Urinary bladder (tissue), 4 donors: ENCODE measurements around the gene GATA3. TPM values are rescaled to one million over a fixed set of nuclear protein-coding genes. Genes with fewer than 3 reads are reported as not detected.

Experiments used
- DNase-seq: peaks from one replicate; pipeline ENCODE4 v3.0.0-alpha.2; 2015; ENCODE audit errors: extremely low spot score
- H3K27ac ChIP-seq: one replicate; pipeline ENCODE4 v1.5.1; 2013; ENCODE audit warnings: low read depth, mild to moderate bottlenecking, moderate library complexity
- H3K36me3 ChIP-seq: one replicate; pipeline ENCODE4 v1.6.1; 2013; ENCODE audit warnings: mild to moderate bottlenecking, moderate library complexity; ENCODE audit not compliant: insufficient read depth
- H3K4me1 ChIP-seq: one replicate; pipeline ENCODE4 v1.6.1; 2013; ENCODE audit warnings: mild to moderate bottlenecking, moderate library complexity; ENCODE audit not compliant: insufficient read depth
- H3K4me3 ChIP-seq: one replicate; pipeline ENCODE4 v1.5.1; 2013; ENCODE audit warnings: low read depth, low read length
- WGBS: extraction: QIAGEN DNeasy Blood & Tissue Kit; methylation state at CpG from one replicate; pipeline ENCODE4 v1.1.7; 2013; 5-methylcytosine and 5-hydroxymethylcytosine counted together
- polyA plus RNA-seq: library from polyadenylated mRNA; stranded (reverse); fragments of 200-250 nt; gene quantifications from one replicate; pipeline ENCODE4 v1.2.3, GENCODE V29; 2013
- total RNA-seq: library from RNA; depleted of rRNA; stranded (reverse); fragments of >200 nt; gene quantifications from one replicate; pipeline ENCODE4 v1.2.3, GENCODE V29; 2014
- donor health status: healthy with polysubstance abuse.
- donor health status: healthy.

The GATA3 gene
- total and polyA plus RNA-seq, 2 donors, result 10.6 to 17.9 TPM

DNA sequence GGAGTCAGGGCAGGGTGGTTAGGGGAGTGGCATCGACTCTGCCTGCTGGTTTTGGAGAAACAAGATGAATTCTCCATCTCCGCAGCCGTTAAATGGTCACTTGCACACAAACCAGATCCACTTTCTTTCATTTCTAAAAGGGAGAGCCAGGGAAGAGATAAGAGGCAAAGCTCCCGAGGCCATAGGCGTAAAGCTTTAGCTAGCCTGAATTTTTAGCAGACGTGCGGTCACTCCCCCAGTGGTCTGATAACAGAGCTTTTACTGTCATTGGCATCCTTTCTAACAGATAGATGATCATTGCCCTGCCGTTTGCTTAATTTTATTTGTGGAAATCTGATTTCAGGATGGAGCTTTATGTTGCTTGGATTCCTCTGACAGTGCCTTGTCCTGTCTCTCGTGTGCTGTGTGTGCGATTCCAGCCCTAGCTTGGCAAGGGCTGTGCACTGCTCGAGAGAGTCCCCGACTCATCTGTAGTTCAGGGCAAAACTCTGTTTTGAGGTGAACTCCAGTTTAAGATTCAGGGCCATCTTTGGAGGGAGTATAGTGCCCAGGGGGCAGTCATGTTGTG lies 62.5 kb downstream of the GATA3 start:
- Histone ChIP-seq H3K36me3 (no peaks in the 10 kb centered on the region), H3K4me1 (no peaks in the 10 kb centered on the region), H3K4me3 (no peak overlapping the region), H3K27ac (no peak overlapping the region)
- 37% methylated on average over 12 of the region's 12 CpGs for WGBS
- peak; percentile 63 for DNase-seq

DNA sequence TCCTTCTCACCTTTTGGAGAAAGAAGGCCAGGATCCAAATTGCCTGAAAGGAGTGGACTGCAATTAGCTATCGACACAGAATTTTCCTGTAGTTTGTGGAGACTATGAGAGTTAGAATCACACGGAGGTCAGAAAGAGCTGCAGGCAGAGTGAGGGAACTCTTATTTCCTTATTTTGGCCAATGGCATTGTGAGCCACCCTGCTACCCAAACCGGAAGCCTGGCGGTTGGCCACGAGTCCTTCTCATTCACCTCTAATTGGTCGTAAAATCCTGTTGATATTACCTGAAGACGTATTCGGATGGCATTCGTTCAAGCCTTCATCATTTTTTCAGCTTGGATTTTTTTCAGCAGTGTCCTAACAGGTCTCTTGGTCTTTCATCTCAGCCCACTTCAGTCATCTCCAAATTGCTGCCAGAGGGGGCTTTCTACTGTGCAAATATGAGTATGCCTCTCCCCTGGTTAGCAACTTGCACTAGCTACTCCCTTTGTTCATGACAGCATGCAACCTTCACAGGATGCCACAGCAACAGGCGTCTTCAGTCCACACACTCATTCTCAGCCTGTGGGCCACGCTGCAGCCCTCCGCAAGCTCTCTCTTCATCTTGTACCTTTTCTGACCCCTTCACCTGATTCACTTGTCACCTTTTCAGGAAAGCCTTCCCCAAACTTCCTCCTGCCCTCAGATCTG lies 66.9 kb downstream of the GATA3 start:
- H3K4me1 ChIP-seq, result no peaks in the 10 kb centered on the region
- no peak for DNase-seq
- no peak overlapping the region for H3K27ac ChIP-seq
- 70% methylated on average over 12 of the region's 12 CpGs for WGBS
- no peaks in the 10 kb centered on the region for H3K36me3 ChIP-seq
- H3K4me3 ChIP-seq, result no peak overlapping the region

- 78% methylated on average over 7 of the region's 7 CpGs for WGBS
- DNase-seq, result no peak
- H3K4me1 ChIP-seq, result no peaks in the 10 kb centered on the region
- H3K36me3 ChIP-seq, result no peaks in the 10 kb centered on the region
- no peak overlapping the region for H3K27ac ChIP-seq
- no peak overlapping the region for H3K4me3 ChIP-seq
These were observed 68.3 kb downstream of the GATA3 start for GRCh38 chr10:8122611-8123369.

- WGBS, result 98% methylated on average over 2 of the region's 2 CpGs
- no peak overlapping the region for H3K27ac ChIP-seq
- H3K36me3 ChIP-seq, result no peaks in the 10 kb centered on the region
- DNase-seq, result no peak
- no peak overlapping the region for H3K4me3 ChIP-seq
- H3K4me1 ChIP-seq, result no peaks in the 10 kb centered on the region
These were observed 69.9 kb downstream of the GATA3 start for GRCh38 chr10:8124436-8124835.

Other genes with a start within 250 kb of the GATA3 start
- gene TAF3, start 236.2 kb upstream of the GATA3 start, total RNA-seq, result 3.8 TPM
- gene TAF3, start 236.2 kb upstream of the GATA3 start, polyA plus RNA-seq, result 7.5 TPM